ENCODE measurements around the gene PRDM11.
"Not testable (repeated sequence)": the region's sequence is repeated elsewhere in the genome, so short reads cannot be mapped to it uniquely, and the experiment has no call there.

Gene PRDM11

GRCh38 chr11:45146072-45147016 is at the start of gene PRDM11:
Gene PRDM11, plus strand, starts transcription at chr11:45146639. Its CDS starts 35,128 bp downstream, at chr11:45181767.
- peak; percentile 79 for DNase-seq

GRCh38 chr11:45097721-45098493 is 48.5 kb upstream of the PRDM11 start:
- no peak for DNase-seq

- DNase-seq = no peak
Measured at GRCh38 chr11:45098929-45099328, 47.5 kb upstream of the PRDM11 start.

- peak; percentile 94 for DNase-seq
Measured at GRCh38 chr11:45100339-45100738, 46.1 kb upstream of the PRDM11 start.

GRCh38 chr11:45102361-45102809 is 44.1 kb upstream of the PRDM11 start:
- no peak for DNase-seq

GRCh38 chr11:45102810-45103621 is 43.4 kb upstream of the PRDM11 start:
- peak; percentile 65 for DNase-seq

- DNase-seq = no peak
Measured at GRCh38 chr11:45104006-45104789, 42.2 kb upstream of the PRDM11 start.

GRCh38 chr11:45104790-45105084 is 41.7 kb upstream of the PRDM11 start:
- no peak for DNase-seq

GRCh38 chr11:45105233-45105983 is 41.0 kb upstream of the PRDM11 start:
- DNase-seq = peak; percentile 95

- DNase-seq = no peak
Measured at GRCh38 chr11:45105984-45106375, 40.5 kb upstream of the PRDM11 start.

- DNase-seq = no peak
Measured at GRCh38 chr11:45106440-45106839, 40.0 kb upstream of the PRDM11 start.

GRCh38 chr11:45107029-45107428 is 39.4 kb upstream of the PRDM11 start:
- no peak for DNase-seq

GRCh38 chr11:45108070-45109064 is 38.1 kb upstream of the PRDM11 start:
- no peak for DNase-seq

- DNase-seq = no peak
Measured at GRCh38 chr11:45109400-45109799, 37.0 kb upstream of the PRDM11 start.

GRCh38 chr11:45110562-45110961 is 35.9 kb upstream of the PRDM11 start:
- peak; percentile 72 for DNase-seq

- DNase-seq = no peak
Measured at GRCh38 chr11:45113807-45114206, 32.6 kb upstream of the PRDM11 start.

- not testable (repeated sequence) for DNase-seq
Measured at GRCh38 chr11:45127836-45128235, 18.6 kb upstream of the PRDM11 start.

GRCh38 chr11:45133878-45134277 is 12.6 kb upstream of the PRDM11 start:
- no peak for DNase-seq

GRCh38 chr11:45141171-45141570 is 5.3 kb upstream of the PRDM11 start:
- DNase-seq = no peak

- DNase-seq = no peak
Measured at GRCh38 chr11:45141631-45142030, 4.8 kb upstream of the PRDM11 start.

All from NCI-H2171 treated with DMSO at 0.1 percent for 48 hours (cell line).